Esophagus squamous epithelium (tissue), 5 donors: ENCODE data around the gene BEST4. TPM values are rescaled to one million over a fixed set of nuclear protein-coding genes. Genes with fewer than 3 reads are reported as not detected.

Experiments used
- DNase-seq: peaks from one replicate; lab custom pipeline; 2025; lab: John Stamatoyannopoulos, UW
- H3K27ac ChIP-seq, 4 donors: fragments of 200-600 bp; sonication (generic); one replicate each; pipeline ENCODE4 v1.5.1; 2016 to 2019; ENCODE audit warnings: mild to moderate bottlenecking in 1 of 4
- H3K27me3 ChIP-seq, 4 donors: fragments of 200-600 bp; sonication (generic); 1 replicate in 3 of 4; 2 replicates in 1 of 4; pipeline versions ENCODE4 v1.5.1 to v1.6.0; 2017 to 2021; ENCODE audit warnings: antibody characterized with exemption in 1 of 4
- H3K36me3 ChIP-seq, 3 donors: fragments of 200-600 bp; sonication (generic); one replicate each; pipeline ENCODE4 v1.5.1; 2016 to 2019
- H3K4me1 ChIP-seq, 3 donors: fragments of 200-600 bp; sonication (generic); one replicate each; pipeline ENCODE4 v1.5.1; 2017 to 2019
- H3K4me3 ChIP-seq, 4 donors: fragments of 200-600 bp; sonication (generic); 1 replicate in 3 of 4; 2 replicates in 1 of 4; pipeline ENCODE4 v1.5.1; 2016 to 2019; ENCODE audit warnings: mild to moderate bottlenecking in 2 of 4, moderate library complexity in 1 of 4
- H3K9me3 ChIP-seq, 3 donors: fragments of 200-600 bp; sonication (generic); one replicate each; pipeline ENCODE4 v1.5.1; 2016 to 2019
- POLR2A ChIP-seq, 4 donors: fragments of 450-650 bp; IDR thresholded peaks; one replicate each; pipeline ENCODE4 v1.6.1; 2017; ENCODE audit warnings: antibody characterized with exemption in 4 of 4, mild to moderate bottlenecking in 4 of 4, moderate library complexity in 3 of 4
- WGBS, 2 donors: methylation state at CpG; one replicate each; pipeline ENCODE4 v1.1.5; 2018; 5-methylcytosine and 5-hydroxymethylcytosine counted together
- intact Hi-C: fragments of 100-400 bp; cut with DNase I; formaldehyde crosslinking; loops from one replicate; pipeline ENCODE4 v1.15.0; 2022
- total RNA-seq, 4 donors: library from RNA; depleted of rRNA; stranded (reverse); fragments of >200 nt; gene quantifications; one replicate each; pipeline ENCODE4 v1.1.0, GENCODE V29; 2016
- TF ChIP-seq, protein P1 (sequence below), 6 experiments: fragments of 450-650 bp in 4 of 6; fragments of 200-600 bp in 2 of 6; sonication (generic) in 2 of 6; IDR thresholded peaks; one replicate each; pipeline ENCODE4 v1.5.1; 2016 to 2019; ENCODE audit warnings: antibody characterized with exemption in 6 of 6, mild to moderate bottlenecking in 4 of 6, moderate library complexity in 4 of 6
- donor health status: DM: yes; HTN: yes; CAD: no.

BEST4 gene
- total RNA-seq, 4 donors from 2014 or later = 0.26 TPM; not detected in 3

DNA sequence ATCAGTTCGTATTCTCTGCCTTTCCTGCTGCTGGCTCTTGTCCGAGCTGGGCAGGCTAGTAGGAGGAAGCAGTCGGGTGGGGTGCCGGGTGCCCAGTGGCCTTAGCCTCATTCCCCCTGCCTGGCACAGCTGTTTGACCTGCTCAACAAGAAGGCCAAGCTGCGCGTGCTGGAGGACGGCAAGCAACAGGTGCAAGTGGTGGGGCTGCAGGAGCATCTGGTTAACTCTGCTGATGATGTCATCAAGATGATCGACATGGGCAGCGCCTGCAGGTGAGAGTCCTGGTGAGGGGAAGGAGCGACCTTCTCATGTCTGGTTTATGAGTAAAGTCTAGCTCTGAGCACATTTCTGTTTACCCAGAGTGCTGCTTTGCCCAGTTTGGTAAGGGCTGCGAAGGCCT lies 28.9 kb downstream of the BEST4 start:
- 40 to 66% methylated on average over 1 to 4 of the region's 11 CpGs for WGBS, 2 donors
- H3K27me3 ChIP-seq = no peaks in the 10 kb centered on the region
- no peak overlapping the region for H3K4me3 ChIP-seq
- no peak overlapping the region for H3K27ac ChIP-seq
- no peaks in the 10 kb centered on the region for H3K4me1 ChIP-seq
- intact Hi-C loops = no loop called here
- no peak for TF ChIP-seq POLR2A (IDR thresholded peaks at IDR 0.05)
- TF ChIP-seq, protein P1, sequence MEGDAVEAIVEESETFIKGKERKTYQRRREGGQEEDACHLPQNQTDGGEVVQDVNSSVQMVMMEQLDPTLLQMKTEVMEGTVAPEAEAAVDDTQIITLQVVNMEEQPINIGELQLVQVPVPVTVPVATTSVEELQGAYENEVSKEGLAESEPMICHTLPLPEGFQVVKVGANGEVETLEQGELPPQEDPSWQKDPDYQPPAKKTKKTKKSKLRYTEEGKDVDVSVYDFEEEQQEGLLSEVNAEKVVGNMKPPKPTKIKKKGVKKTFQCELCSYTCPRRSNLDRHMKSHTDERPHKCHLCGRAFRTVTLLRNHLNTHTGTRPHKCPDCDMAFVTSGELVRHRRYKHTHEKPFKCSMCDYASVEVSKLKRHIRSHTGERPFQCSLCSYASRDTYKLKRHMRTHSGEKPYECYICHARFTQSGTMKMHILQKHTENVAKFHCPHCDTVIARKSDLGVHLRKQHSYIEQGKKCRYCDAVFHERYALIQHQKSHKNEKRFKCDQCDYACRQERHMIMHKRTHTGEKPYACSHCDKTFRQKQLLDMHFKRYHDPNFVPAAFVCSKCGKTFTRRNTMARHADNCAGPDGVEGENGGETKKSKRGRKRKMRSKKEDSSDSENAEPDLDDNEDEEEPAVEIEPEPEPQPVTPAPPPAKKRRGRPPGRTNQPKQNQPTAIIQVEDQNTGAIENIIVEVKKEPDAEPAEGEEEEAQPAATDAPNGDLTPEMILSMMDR (IDR thresholded peaks at IDR 0.05) = no peak
- peaks cover 0 to 88% (median 4%) of the 10 kb centered on the region in 3 donors for H3K36me3 ChIP-seq
- H3K9me3 ChIP-seq = no peaks in the 10 kb centered on the region
- DNase-seq = no peak

DNA sequence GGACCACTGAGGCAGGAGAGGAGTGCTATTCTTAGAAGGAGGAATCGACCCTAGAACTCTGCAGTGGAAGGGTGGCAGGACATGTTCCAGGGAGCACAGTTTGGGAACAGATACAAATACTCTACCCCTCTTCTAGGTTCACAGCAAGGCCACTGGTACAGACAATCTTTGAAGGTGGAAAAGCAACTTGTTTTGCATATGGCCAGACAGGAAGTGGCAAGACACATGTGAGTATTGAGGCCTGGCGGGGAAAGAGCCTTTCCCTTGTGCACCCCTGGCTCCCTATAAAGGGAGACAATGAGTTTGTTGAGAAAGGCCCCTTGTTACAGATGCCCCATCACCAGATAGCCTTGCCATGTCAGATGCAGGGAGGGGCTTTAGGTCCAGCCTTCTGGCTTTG lies 30.6 kb downstream of the BEST4 start:
- no peaks in the 10 kb centered on the region for H3K27me3 ChIP-seq
- WGBS, 2 donors = 78 to 100% methylated on average over 2 of the region's 2 CpGs
- H3K36me3 ChIP-seq = peaks cover 0 to 84% (median 4%) of the 10 kb centered on the region in 3 donors
- no peaks in the 10 kb centered on the region for H3K9me3 ChIP-seq
- TF ChIP-seq, protein P1 (IDR thresholded peaks at IDR 0.05) = no peak
- no peak for TF ChIP-seq POLR2A (IDR thresholded peaks at IDR 0.05)
- H3K4me1 ChIP-seq = no peaks in the 10 kb centered on the region
- intact Hi-C loops = no loop called here
- H3K4me3 ChIP-seq = no peak overlapping the region
- no peak for DNase-seq
- H3K27ac ChIP-seq = no peak overlapping the region

DNA sequence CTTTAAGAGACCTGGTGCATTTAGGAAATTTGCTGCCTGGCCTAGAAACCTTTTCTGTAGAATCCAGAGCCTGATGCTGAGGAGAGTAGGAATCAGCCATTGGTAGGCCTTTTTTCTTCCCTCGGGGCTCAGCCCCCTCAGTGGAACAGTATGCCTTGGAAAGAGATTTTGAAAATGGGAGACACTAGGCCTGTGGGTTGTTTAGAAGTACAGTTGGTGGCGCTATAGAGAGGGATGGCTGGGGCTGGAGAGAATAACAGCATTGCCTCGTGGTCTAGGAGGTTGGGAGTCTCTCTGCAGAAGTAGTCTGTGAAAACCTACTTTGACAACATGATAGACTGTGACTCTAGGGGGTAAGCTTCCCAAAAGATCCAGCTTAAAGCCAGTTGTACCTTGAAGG lies 40.1 kb downstream of the BEST4 start:
- no peaks in the 10 kb centered on the region for H3K9me3 ChIP-seq
- H3K4me1 ChIP-seq = no peaks in the 10 kb centered on the region
- H3K36me3 ChIP-seq = peaks cover 0 to 23% (median 0%) of the 10 kb centered on the region in 3 donors
- 92% methylated on average over 3 of the region's 3 CpGs for WGBS, 2 donors
- no peaks in the 10 kb centered on the region for H3K27me3 ChIP-seq
- no peak overlapping the region for H3K27ac ChIP-seq
- intact Hi-C loops = no loop called here
- no peak for TF ChIP-seq POLR2A (IDR thresholded peaks at IDR 0.05)
- TF ChIP-seq, protein P1 (IDR thresholded peaks at IDR 0.05) = no peak
- DNase-seq = no peak
- no peak overlapping the region for H3K4me3 ChIP-seq

GRCh38 chr1:44743211-44743610 lies 44.8 kb downstream of the BEST4 start:
- no peak overlapping the region for H3K4me3 ChIP-seq
- intact Hi-C loops = no loop called here
- no peaks in the 10 kb centered on the region for H3K9me3 ChIP-seq
- H3K36me3 ChIP-seq = peaks cover 0 to 15% (median 0%) of the 10 kb centered on the region in 3 donors
- H3K27ac ChIP-seq = no peak overlapping the region
- TF ChIP-seq, protein P1 (IDR thresholded peaks at IDR 0.05) = no peak
- TF ChIP-seq POLR2A (IDR thresholded peaks at IDR 0.05) = no peak
- 78 to 100% methylated on average over 1 of the region's 1 CpG for WGBS, 2 donors
- H3K4me1 ChIP-seq = peaks cover 7 to 14% (median 8%) of the 10 kb centered on the region in 3 donors
- no peaks in the 10 kb centered on the region for H3K27me3 ChIP-seq
- DNase-seq = no peak

DNA sequence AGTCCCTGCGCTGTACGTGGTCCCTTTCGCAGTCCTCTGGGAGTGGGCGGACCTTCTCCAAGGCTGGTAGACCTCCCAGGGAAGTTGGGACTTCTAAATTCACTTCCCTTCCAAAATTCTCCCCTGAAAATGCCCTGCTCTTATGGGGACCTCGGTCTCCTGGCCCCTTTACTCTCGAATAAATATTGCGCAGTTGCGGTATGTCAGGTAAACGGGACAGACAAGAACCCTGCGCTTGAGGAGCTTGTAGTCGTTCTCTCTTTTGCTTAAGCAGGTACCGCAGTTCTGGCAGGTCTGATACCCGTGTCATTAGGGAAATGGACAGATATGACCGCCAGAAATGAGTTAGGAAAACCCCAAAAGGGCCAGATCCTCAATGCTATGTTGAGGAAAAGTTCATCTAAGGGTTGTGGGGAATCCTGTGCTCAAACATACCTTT lies 47.8 kb downstream of the BEST4 start:
- WGBS, 2 donors = 5 to 7% methylated on average over 12 to 14 of the region's 14 CpGs

More for the DNA sequence above, 47.8 kb downstream of the BEST4 start:
- H3K27me3 ChIP-seq = no peaks in the 10 kb centered on the region
- H3K9me3 ChIP-seq = no peaks in the 10 kb centered on the region
- TF ChIP-seq POLR2A (IDR thresholded peaks at IDR 0.05) = no peak
- TF ChIP-seq, protein P1 (IDR thresholded peaks at IDR 0.05) = no peak
- H3K27ac ChIP-seq = peak overlapping the region; percentile 91 to 95 (median 92)
- no peaks in the 10 kb centered on the region for H3K36me3 ChIP-seq
- intact Hi-C loops = no loop called here
- no peak for DNase-seq
- H3K4me1 ChIP-seq = peaks cover 7 to 14% (median 8%) of the 10 kb centered on the region in 3 donors
- peak overlapping the region; percentile 46 to 75 (median 60) for H3K4me3 ChIP-seq
